ENCODE data around the gene DOCK6.

GRCh38 chr19:11194656-11195558 lies 67.4 kb downstream of the DOCK6 start:
- TF ChIP-seq TAF1 (IDR thresholded peaks at IDR 0.05; ENCODE audit: borderline replicate concordance, insufficient read depth, low read length): no peak
- TF ChIP-seq POLR2AphosphoS5 (IDR thresholded peaks at IDR 0.05; ENCODE audit: low read depth, low read length): no peak
- TF ChIP-seq, protein P1, sequence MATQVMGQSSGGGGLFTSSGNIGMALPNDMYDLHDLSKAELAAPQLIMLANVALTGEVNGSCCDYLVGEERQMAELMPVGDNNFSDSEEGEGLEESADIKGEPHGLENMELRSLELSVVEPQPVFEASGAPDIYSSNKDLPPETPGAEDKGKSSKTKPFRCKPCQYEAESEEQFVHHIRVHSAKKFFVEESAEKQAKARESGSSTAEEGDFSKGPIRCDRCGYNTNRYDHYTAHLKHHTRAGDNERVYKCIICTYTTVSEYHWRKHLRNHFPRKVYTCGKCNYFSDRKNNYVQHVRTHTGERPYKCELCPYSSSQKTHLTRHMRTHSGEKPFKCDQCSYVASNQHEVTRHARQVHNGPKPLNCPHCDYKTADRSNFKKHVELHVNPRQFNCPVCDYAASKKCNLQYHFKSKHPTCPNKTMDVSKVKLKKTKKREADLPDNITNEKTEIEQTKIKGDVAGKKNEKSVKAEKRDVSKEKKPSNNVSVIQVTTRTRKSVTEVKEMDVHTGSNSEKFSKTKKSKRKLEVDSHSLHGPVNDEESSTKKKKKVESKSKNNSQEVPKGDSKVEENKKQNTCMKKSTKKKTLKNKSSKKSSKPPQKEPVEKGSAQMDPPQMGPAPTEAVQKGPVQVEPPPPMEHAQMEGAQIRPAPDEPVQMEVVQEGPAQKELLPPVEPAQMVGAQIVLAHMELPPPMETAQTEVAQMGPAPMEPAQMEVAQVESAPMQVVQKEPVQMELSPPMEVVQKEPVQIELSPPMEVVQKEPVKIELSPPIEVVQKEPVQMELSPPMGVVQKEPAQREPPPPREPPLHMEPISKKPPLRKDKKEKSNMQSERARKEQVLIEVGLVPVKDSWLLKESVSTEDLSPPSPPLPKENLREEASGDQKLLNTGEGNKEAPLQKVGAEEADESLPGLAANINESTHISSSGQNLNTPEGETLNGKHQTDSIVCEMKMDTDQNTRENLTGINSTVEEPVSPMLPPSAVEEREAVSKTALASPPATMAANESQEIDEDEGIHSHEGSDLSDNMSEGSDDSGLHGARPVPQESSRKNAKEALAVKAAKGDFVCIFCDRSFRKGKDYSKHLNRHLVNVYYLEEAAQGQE (IDR thresholded peaks at IDR 0.05; ENCODE audit: insufficient read depth in 1 of 2, low read depth in 2 of 2, low read length in 2 of 2): 0 out of 4 replicates have a peak, but pooled peaks of 1 of the 2 experiments have one; percentile 17
